ENCODE measurements around the gene MAP3K13.

Gene MAP3K13

DNA sequence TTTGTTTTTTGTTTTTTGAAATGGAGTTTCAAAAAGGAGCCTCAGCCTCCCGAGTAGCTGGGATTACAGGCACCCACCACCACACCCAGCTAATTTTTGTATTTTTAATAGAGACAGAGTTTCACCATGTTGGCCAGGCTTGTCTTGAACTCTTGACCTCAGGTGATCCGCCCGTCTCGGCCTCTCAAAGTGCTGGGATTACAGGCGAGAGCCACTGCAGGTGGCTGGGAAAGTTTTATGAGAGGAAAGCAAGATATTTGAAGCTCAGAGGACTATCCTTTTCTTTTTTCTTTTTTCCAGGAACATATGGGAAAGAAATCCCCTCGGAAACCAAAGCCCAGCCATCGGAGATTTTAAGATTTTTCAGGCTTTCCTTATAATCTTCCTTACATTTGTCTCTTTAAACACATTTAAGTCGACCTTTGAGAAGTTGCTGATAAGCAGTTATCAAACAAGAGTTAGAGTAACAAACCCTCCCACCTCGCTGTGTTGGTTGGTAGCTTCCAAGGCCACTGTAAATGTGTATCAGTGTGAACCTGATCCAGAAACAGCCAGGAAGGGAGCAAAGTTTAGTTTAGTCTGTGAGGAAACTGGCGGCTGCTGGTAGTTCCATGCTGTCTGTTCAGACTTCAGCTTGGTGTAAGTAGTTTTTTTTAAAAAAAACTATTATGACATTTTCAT lies 34.5 kb upstream of the MAP3K13 start:
- no peaks in the 10 kb centered on the region for H3K9me3 Mint-ChIP-seq
- TF ChIP-seq, protein P1, sequence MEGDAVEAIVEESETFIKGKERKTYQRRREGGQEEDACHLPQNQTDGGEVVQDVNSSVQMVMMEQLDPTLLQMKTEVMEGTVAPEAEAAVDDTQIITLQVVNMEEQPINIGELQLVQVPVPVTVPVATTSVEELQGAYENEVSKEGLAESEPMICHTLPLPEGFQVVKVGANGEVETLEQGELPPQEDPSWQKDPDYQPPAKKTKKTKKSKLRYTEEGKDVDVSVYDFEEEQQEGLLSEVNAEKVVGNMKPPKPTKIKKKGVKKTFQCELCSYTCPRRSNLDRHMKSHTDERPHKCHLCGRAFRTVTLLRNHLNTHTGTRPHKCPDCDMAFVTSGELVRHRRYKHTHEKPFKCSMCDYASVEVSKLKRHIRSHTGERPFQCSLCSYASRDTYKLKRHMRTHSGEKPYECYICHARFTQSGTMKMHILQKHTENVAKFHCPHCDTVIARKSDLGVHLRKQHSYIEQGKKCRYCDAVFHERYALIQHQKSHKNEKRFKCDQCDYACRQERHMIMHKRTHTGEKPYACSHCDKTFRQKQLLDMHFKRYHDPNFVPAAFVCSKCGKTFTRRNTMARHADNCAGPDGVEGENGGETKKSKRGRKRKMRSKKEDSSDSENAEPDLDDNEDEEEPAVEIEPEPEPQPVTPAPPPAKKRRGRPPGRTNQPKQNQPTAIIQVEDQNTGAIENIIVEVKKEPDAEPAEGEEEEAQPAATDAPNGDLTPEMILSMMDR (IDR thresholded peaks at IDR 0.05) = no peak
- peaks cover 14% of the 10 kb centered on the region for H3K27me3 Mint-ChIP-seq (ENCODE audit: low read depth, poor library complexity)
- H3K4me1 Mint-ChIP-seq = peaks cover 9% of the 10 kb centered on the region
- DNase-seq = no peak
- no peaks in the 10 kb centered on the region for H3K36me3 Mint-ChIP-seq (ENCODE audit: low read depth)
- peak overlapping the region; percentile 91 for H3K27ac Mint-ChIP-seq
- H3K4me3 Mint-ChIP-seq = no peak overlapping the region

DNA sequence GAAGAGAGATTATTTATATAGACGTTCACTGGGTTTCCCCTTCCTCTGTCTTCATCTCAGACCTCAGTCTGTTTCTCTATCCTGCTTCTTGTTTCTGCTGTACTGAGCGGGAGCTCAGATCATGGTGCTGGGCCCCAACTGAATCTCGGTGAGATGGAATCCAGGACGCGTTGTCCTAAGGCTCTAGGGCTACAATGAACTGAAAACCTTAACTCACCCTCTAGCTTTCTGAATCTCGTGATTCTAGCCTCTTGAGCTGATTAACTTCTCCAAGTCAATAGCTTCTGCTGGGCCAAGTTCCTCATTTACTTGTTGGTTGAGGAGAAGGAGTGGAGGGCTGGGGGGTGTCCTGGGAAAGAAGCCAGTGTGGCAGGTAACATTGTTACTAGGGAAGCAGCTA lies 32.7 kb upstream of the MAP3K13 start:
- peaks cover 9% of the 10 kb centered on the region for H3K27me3 Mint-ChIP-seq (ENCODE audit: low read depth, poor library complexity)
- DNase-seq = no peak
- no peak overlapping the region for H3K4me3 Mint-ChIP-seq
- TF ChIP-seq, protein P1 (IDR thresholded peaks at IDR 0.05) = no peak
- no peaks in the 10 kb centered on the region for H3K9me3 Mint-ChIP-seq
- H3K4me1 Mint-ChIP-seq = peaks cover 15% of the 10 kb centered on the region
- H3K27ac Mint-ChIP-seq = no peak overlapping the region
- no peaks in the 10 kb centered on the region for H3K36me3 Mint-ChIP-seq (ENCODE audit: low read depth)

DNA sequence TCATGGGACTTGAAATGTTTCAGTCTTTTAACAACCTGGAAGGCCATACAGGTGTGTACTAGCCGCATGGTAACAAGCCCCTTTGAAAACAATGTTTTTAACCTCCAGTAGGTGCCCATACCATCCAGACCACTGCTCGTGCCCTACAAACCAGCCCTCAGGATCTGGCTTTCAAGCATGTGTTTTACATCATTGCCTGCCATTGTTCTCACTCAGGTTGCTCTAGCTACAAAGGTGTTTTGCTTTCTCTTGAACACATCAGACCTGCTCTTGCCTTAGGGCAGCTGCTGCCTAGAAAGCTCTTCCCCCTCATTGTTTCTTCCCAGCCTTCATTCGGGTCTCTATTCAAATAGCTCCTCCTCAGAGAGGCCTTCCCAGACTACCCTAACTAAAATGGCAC lies 32.3 kb upstream of the MAP3K13 start:
- no peaks in the 10 kb centered on the region for H3K9me3 Mint-ChIP-seq
- peaks cover 18% of the 10 kb centered on the region for H3K4me1 Mint-ChIP-seq
- H3K27ac Mint-ChIP-seq = no peak overlapping the region
- no peak for DNase-seq
- no peaks in the 10 kb centered on the region for H3K36me3 Mint-ChIP-seq (ENCODE audit: low read depth)
- peaks cover 9% of the 10 kb centered on the region for H3K27me3 Mint-ChIP-seq (ENCODE audit: low read depth, poor library complexity)
- TF ChIP-seq, protein P1 (IDR thresholded peaks at IDR 0.05) = no peak
- no peak overlapping the region for H3K4me3 Mint-ChIP-seq

DNA sequence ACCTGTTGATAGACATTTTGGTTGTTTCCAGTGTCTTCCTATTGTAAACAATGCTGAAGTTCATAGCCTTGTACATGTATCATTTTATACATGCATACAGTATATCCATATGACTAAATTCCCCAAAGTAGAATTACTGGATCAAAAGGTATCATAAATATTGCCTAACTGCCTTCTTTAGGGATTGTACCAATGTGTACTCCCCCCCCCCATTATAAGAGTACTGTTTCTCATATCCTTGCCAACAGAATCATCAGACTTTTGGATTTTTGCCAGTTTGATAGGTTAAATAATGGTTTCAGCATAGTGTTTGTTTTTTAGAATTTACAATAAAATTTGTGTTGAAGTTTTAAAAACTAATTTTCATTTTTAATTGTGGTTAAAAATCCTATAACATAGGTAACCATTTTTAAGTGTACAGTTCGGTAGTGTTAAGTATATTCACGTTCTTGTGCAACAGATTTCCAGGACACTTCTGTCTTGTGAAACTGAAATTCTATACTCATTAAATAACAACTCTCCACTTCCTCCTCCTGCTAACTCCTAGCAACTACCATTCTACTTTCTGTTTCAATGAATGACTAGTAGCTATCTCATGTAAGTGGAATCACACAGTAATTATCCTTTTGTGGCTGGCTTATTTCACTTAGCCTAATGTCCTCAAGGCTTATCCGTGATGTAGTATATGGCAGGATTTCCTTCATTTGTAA lies 30.8 kb upstream of the MAP3K13 start:
- Mint-ChIP-seq H3K4me1 (peaks cover 18% of the 10 kb centered on the region), H3K27me3 (ENCODE audit: low read depth, poor library complexity) (peaks cover 3% of the 10 kb centered on the region), H3K27ac (no peak overlapping the region), H3K36me3 (ENCODE audit: low read depth) (no peaks in the 10 kb centered on the region), H3K4me3 (no peak overlapping the region), H3K9me3 (no peaks in the 10 kb centered on the region)
- DNase-seq = no peak
- TF ChIP-seq, protein P1 (IDR thresholded peaks at IDR 0.05) = no peak

DNA sequence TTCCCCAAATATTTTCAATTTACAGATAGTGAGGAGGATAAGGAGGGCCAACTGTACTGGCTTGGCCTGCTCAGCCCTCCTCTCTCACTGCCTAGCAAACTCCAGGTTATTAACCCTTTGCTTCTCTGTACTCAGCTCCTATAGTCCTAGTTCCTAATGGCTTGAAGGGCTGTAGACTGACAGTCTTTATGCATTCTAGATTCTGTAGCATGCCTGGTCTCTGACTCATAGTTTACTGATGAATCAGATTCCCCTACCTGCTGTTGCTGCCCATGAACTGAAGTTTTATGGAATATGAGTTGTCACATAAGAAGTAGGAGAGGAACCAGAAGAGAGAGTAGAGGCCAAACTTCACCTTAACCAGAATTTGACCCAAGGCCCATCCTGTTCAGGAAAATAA lies 27.1 kb upstream of the MAP3K13 start:
- Mint-ChIP-seq H3K36me3 (ENCODE audit: low read depth) (no peaks in the 10 kb centered on the region), H3K4me3 (no peak overlapping the region), H3K27me3 (ENCODE audit: low read depth, poor library complexity) (peaks cover 3% of the 10 kb centered on the region), H3K9me3 (no peaks in the 10 kb centered on the region), H3K4me1 (peaks cover 13% of the 10 kb centered on the region), H3K27ac (no peak overlapping the region)
- TF ChIP-seq, protein P1 (IDR thresholded peaks at IDR 0.05) = no peak
- no peak for DNase-seq
